Hypothalamus (tissue), 51 donors: ENCODE measurements around the gene ATP1A3.
A peak's percentile ranks its signal among the peaks of the same experiment; 100 is the strongest.
"Not testable (repeated sequence)": the region's sequence is repeated elsewhere in the genome, so short reads cannot be mapped to it uniquely, and the experiment has no call there.

ENCODE experiments used
- DNase-seq, 51 donors: peaks; one replicate each; lab custom pipeline; 2025; lab: John Stamatoyannopoulos, UW

The ATP1A3 gene

DNA sequence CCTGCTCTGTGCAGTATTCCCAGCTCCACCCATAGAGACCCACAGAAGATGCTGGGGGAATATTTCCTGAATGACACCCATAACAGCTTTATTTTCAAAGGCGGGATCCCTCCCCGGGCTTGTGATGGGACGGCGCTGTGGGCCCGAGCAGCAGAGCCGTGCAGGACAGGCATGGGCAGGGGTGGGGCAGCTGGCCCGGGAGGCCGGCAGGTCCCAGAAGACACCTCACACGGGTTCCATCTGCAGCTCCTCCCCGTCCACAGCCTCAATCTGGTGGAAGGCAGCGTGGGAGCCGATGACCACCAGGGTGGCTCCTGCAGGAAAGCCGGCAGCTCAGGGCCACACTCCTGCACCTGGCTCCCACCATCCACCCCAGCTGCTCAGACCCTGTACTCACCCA is 37.4 kb downstream of the ATP1A3 start:
- no peak for DNase-seq

DNA sequence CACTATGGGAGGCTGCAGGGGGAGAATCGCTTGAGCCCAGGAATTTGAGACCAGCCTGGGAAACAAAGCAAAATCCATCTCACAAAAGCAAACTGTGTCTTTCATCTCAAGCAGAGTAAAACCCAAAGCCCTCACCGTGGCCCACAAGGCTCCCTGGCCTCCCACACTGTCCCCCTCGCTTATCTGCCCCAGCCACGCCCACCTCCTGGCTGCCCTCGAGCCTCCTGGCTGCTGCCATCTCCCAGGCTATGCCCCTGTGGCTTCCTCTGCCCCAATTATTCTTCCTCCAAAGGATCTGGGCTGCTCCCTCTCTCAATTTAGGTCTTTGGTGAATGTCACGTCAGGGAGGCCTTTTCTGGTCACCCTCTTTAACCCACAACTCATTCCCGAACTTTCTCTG is 38.5 kb downstream of the ATP1A3 start:
- DNase-seq, result no peak

DNA sequence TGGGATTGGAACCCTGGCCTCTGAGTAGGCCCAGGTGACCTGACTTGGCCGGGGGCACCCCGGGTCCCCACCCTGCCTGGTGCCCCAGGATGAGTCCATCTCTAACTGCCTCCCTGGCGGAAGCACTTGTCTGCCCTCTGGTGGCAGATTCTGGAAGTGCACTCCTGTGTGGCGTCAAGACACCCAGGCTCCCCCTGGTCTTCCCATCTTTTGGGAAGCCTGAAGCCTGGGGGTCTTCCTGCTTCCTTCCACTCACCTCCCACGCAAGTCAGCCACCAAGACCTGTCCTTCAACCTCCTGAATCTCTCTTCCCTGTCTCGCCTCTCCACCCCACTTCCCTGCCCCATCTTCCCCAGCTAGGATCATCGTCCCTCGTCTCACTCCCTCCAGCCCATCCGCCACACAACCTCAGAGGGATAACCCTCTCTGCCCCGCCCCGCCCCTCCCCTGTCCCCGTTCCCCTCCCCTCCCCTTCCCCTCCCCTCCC is 42.3 kb downstream of the ATP1A3 start:
- peak in 49 of 51 donors; percentile 8 to 81 (median 52) for DNase-seq

DNA sequence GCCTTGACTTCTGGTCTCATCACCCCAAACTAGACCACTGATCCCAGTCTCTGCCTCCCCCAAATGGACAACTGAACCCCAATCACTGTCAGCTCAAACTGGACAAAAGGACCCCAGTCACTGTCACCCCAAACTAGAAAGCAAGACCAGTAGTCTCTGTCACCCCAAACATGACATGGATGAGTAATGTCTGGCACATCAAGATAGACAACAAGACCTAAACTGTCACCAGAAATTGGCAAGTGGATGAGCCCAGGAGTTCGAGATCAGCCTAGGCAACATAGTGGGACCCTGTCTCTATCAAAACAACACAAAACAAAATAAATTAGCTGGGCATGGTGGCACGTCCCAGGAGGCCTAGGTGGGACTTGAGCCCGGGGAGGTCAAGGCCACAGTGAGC is 46.9 kb downstream of the ATP1A3 start:
- DNase-seq, result no peak

DNA sequence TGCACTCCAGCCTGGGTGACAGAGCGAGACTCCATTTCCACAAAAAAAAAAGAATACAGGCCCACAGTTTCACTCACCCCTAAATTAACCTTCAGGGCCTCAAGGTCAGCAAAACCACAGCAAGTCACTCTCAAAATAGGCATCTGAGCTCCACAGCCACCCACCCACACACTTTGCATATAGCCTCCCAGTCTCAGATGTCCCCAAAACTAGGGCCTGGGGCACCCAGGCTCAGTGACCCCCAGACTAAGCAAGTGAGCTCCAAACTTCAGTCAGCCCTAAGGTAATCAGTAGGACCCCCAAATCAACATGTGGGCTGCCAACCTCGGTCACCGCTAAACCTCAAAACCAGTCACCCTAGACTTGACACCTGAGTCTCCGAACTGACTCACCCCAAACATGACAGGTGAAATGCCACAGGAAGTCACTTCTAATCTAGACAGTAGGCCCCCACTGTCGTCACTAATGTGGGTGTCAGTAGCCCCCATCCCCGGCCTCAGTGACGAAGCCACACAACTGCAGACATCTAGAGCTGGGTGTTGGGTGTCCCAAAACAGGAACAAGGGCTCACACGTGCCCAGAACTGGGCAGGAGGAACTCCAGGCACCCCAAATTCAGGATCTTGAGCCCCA is 48.8 kb downstream of the ATP1A3 start:
- no peak for DNase-seq

GRCh38 chr19:41944336-41944735 is 49.7 kb downstream of the ATP1A3 start:
- no peak for DNase-seq

DNA sequence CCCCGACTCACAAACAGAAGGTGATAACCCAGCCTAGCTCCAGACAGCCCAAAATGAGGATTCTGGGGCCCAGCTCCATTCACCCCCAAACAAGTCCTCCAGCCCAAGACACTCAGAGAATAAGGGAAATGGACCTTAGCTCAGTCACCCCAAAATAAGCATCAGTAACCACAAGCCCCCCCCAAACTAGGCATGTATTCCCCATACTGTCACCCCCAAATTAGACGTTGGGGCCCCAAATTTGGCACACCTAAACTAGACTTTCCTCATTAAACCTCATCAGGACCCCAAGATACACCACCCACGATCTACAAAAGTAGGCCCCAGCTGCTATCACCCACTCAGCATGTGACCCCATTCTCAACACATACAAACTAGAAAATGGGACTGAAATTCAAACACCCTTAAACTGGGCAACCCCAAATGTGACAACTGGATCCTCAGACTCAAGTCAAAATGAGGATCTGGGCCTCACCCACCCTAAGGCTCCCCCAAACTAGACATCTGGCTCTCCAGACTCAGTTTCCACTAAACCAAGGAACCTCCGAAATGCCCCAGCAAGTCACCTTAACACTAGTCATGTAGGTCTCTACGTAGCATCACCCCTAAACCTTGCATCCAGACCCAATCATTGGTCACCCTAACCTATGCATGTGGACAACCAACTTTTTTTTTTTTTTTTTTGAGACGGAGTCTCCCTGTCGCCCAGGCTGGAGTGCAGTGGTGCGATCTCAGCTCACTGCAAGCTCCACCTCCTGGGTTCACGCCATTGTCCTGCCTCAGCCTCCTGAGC is 52.4 kb downstream of the ATP1A3 start:
- DNase-seq, result no peak

DNA sequence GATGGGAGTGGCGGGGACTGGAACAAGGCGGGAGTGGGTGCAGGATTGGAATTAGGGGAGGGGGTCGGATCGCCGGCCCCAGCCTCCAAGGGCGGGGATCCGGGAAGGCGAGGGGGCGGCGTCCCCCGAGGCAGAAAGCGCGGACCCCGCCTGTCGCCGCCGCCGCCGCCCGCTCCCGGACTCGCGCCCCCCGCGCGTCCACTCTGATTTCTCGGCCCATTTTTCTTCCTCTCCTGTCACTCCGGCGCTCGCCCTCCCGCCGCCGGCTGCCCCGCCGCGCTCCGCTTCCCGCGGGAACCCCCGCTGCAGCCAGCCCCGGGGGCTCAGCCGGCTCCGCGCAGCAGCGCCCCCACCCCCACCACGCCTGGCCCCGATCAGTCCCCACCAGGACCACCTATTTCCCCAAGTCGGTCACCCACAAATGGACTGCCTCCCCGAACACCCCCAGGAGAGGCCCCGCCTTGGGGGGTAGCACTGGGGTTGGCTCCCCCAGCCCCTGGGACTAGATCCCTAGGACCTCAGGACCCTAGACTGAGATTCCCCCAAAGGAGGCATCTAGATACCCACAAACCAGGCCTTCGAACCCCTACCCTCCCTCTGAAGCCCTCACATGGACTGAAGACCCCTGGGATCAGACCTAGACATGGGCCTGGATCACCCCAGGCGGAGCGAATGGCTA is 53.2 kb downstream of the ATP1A3 start:
- DNase-seq, result no peak

DNA sequence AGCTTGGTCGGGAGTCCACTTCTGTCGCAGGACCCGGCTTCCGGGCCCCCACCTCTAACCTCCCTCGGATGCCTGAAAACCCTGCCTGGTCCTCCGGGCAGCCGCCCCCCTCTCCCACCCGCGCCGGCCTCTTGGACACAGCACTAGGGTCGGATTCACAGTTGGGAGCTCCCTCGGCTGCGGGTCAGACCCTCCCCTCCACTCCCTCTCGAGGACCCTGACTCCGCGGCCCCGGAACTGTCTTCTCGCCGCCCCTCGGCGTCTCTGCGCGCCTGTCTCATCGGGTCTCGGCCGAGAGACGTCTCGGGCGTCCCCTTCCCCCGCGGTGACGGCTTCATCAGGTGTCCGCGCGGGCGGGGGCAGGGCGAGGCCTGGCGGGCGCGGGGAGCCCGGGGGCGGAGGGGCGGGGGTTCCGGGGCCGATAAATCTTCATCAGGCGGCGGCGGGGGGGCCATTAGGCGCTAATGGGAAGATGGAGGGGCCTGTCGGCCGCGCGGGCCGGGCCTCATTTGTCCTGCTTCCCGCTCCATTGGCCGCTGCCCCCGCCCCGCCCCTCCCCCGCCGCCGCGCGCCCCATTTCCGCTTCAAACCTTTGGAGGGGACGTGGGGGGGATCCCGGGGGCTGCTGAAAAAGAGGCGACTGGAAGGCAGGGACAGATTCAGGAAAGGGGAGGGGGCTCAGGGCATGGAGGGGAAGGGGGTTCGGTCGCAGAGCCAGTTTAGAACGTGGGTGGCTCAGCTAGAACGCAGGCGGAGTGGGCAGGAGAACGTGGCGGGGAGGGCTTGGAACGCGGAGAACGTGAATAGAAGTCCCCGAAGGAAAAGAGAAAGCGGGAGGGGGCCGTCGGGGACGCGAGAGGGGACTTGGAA is 53.9 kb downstream of the ATP1A3 start:
- DNase-seq, result peak in 1 of 51 donors; percentile 13

GRCh38 chr19:41939209-41939608 is 54.8 kb downstream of the ATP1A3 start:
- DNase-seq, result not testable (repeated sequence)

GRCh38 chr19:41937525-41938468 is 56.2 kb downstream of the ATP1A3 start:
- no peak for DNase-seq

DNA sequence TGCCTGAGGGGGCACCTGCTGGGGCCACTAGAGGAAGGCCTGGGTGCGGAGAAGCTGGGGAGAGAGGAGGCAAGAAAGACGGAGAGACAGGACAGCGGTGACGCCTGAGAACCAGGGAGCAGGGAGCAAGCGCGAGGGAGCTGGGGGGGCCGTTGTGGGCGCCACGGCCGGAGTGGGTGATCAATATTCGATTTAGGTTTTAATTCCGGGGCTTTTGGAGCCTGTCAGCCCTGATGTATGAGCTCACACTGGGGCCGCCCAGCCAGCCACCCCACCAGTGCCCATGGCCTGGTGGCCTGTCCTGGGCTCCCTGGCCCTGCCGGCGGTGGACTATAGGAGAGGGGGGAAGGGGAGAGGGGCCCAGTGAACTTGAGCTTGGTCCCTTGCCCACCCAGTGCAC is 57.1 kb downstream of the ATP1A3 start:
- no peak for DNase-seq

GRCh38 chr19:41936416-41936850 is 57.6 kb downstream of the ATP1A3 start:
- DNase-seq, result no peak

DNA sequence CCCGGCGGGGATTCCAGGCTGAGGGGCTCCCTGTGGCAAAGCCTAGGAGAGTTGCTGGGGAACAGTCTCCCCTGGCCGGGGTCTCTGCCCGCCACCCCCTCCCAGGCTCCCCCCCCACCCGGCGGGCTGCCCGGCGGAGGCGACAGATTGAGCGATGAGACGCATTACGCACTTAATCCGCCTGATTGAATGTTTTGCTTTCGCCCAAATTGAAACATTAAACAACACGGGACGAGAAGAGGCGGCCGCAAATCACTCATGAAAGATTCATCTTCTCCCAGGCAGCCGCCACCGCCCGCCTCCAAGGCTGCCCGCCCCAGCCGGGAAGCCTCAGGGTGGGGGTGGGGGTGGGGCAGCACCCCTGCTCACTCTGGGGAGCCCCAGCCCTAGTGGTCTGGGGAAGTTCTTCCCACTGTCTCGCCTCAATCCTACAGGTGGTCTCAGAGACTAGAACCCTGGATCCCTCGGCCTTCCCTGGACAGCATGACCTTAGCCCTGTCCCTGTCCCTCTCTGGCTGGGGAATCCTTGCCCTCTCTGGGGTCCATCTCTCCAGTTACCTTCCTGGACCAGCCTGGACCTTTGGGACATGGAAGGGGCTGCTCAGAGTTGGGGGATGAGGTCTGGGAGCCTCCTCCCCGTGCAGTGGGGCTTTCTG is 58.1 kb downstream of the ATP1A3 start:
- DNase-seq, result no peak

DNA sequence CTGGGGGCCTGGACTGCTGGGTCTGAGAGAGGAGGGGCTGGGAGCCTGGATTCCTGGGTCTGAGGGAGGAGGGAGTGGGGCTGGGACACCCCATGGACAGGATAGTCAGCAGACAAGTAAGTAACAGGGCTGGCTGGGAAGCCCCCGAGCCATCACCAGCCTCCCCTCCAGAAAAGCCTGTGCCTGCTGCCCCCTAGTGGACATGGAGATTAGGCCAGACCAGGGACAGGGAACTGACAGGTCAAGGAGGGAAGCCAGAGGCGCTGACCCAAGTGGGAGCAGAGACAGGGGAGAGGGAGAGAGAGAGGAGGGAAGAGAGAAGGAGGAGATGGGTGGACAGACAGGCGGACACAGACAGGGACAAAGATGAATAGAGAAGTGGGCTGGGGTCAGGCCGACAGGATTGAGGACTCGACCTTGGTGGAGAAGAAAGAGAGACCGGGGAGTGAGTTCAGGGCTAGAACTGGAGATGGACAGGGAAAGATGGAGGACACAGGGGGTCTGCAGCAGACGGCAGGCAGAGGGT is 59.1 kb downstream of the ATP1A3 start:
- DNase-seq, result peak in 46 of 51 donors; percentile 1 to 72 (median 18)

- no peak for DNase-seq
These were observed 60.2 kb downstream of the ATP1A3 start for GRCh38 chr19:41933693-41934426.

- peak in 1 of 51 donors; percentile 9 for DNase-seq
These were observed 61.2 kb downstream of the ATP1A3 start for GRCh38 chr19:41932720-41933332.
